ENCODE results near the gene SLC25A15. TPM values are rescaled to one million over a fixed set of nuclear protein-coding genes. Genes with fewer than 3 reads are reported as not detected.
A peak's percentile ranks its signal among the peaks of the same experiment; 100 is the strongest.

SLC25A15 gene
- total RNA-seq (2014; rRNA removed; shearing (Covaris generic)) (24.4 and 29.1 TPM in 2 replicates), polyA plus RNA-seq (2016; fragmentation: Nextera tagmentation; extraction: Ambion mirVana) (12.6 and 12.7 TPM in 2 replicates)

GRCh38 chr13:40789275-40790153, at the start of gene SLC25A15:
Gene SLC25A15 (plus strand): TSS chr13:40789611. CDS start chr13:40793227, 3,616 bp downstream.
- peaks cover 27% of the 10 kb centered on the region for H3F3A ChIP-seq (ENCODE audit: insufficient read depth)
- in situ Hi-C loops (cut with MboI): no loop called here
- H3K36me3 ChIP-seq (ENCODE audit: low read depth): no peaks in the 10 kb centered on the region
- peak within 1 kb of the TSS; percentile 83 for H3K4me3 ChIP-seq
- H3K4me2 ChIP-seq (ENCODE audit: unreplicated experiment): peak within 1 kb of the TSS; percentile 83
- TF ChIP-seq EZH2 (IDR thresholded peaks at IDR 0.05; ENCODE audit: insufficient read depth, poor library complexity, severe bottlenecking) (no peak), EZH2phosphoT487 (IDR thresholded peaks at IDR 0.05; ENCODE audit: insufficient read depth, low read depth) (no peak)
- 0 to 1% methylated on average over 43 to 59 of the region's 101 CpGs for WGBS, 2 experiments (ENCODE audit: low coverage in 1 of 2, low lambda C conversion rate in 2 of 2, missing lambda C conversion rate in 2 of 2)
- peak; percentile 89 for DNase-seq
- no peaks in the 10 kb centered on the region for H3K27me3 ChIP-seq (replicated peaks; ENCODE audit: insufficient read depth)
- peaks cover 17% of the 10 kb centered on the region for H3K4me1 ChIP-seq (ENCODE audit: insufficient read depth)
- H4K20me1 ChIP-seq (ENCODE audit: insufficient read depth): no peaks in the 10 kb centered on the region
- no peaks in the 10 kb centered on the region for H3K9me2 ChIP-seq (ENCODE audit: insufficient read depth)
- H3K79me2 ChIP-seq (ENCODE audit: insufficient read depth): peaks cover 13% of the 10 kb centered on the region
- peak within 1 kb of the TSS; percentile 92 for H2AFZ ChIP-seq
- peak within 1 kb of the TSS; percentile 72 for H3K27ac ChIP-seq
- H3K9me3 ChIP-seq (ENCODE audit: low read depth): no peaks in the 10 kb centered on the region
- H3K9ac ChIP-seq: peak within 1 kb of the TSS; percentile 86

- in situ Hi-C loops (cut with MboI): no loop called here
- no peak overlapping the region for H3K4me3 ChIP-seq
- no peak overlapping the region for H2AFZ ChIP-seq
- H3K4me2 ChIP-seq (ENCODE audit: unreplicated experiment): no peak overlapping the region
- H4K20me1 ChIP-seq (ENCODE audit: insufficient read depth): no peaks in the 10 kb centered on the region
- 91 to 93% methylated on average over 1 of the region's 1 CpG for WGBS, 2 experiments (ENCODE audit: low coverage in 1 of 2, low lambda C conversion rate in 2 of 2, missing lambda C conversion rate in 2 of 2)
- H3K9ac ChIP-seq: no peak overlapping the region
- DNase-seq: peak; percentile 4
- peaks cover 28% of the 10 kb centered on the region; the same call in 1 of the 2 replicates for H3K36me3 ChIP-seq (ENCODE audit: low read depth)
- no peaks in the 10 kb centered on the region for H3K9me2 ChIP-seq (ENCODE audit: insufficient read depth)
- H3F3A ChIP-seq (ENCODE audit: insufficient read depth): no peaks in the 10 kb centered on the region
- no peaks in the 10 kb centered on the region for H3K27me3 ChIP-seq (replicated peaks; ENCODE audit: insufficient read depth)
- H3K9me3 ChIP-seq (ENCODE audit: low read depth): no peaks in the 10 kb centered on the region
- TF ChIP-seq EZH2phosphoT487 (IDR thresholded peaks at IDR 0.05; ENCODE audit: insufficient read depth, low read depth) (no peak), EZH2 (IDR thresholded peaks at IDR 0.05; ENCODE audit: insufficient read depth, poor library complexity, severe bottlenecking) (no peak)
- H3K27ac ChIP-seq: no peak overlapping the region
- H3K4me1 ChIP-seq (ENCODE audit: insufficient read depth): no peaks in the 10 kb centered on the region
- no peaks in the 10 kb centered on the region for H3K79me2 ChIP-seq (ENCODE audit: insufficient read depth)
These were observed 40.1 kb upstream of the SLC25A15 start for GRCh38 chr13:40749327-40749726.

GRCh38 chr13:40755082-40755700, 34.2 kb upstream of the SLC25A15 start:
- Histone ChIP-seq H2AFZ (no peak overlapping the region), H3K4me2 (ENCODE audit: unreplicated experiment) (no peak overlapping the region), H3K36me3 (ENCODE audit: low read depth) (peaks cover 18% of the 10 kb centered on the region; the same call in 1 of the 2 replicates), H3K9me2 (ENCODE audit: insufficient read depth) (no peaks in the 10 kb centered on the region), H3K4me3 (no peak overlapping the region), H3K9ac (no peak overlapping the region), H3K4me1 (ENCODE audit: insufficient read depth) (no peaks in the 10 kb centered on the region), H3K27me3 (replicated peaks; ENCODE audit: insufficient read depth) (no peaks in the 10 kb centered on the region), H4K20me1 (ENCODE audit: insufficient read depth) (no peaks in the 10 kb centered on the region), H3F3A (ENCODE audit: insufficient read depth) (no peaks in the 10 kb centered on the region), H3K79me2 (ENCODE audit: insufficient read depth) (no peaks in the 10 kb centered on the region), H3K27ac (no peak overlapping the region), H3K9me3 (ENCODE audit: low read depth) (no peaks in the 10 kb centered on the region)
- TF ChIP-seq EZH2phosphoT487 (IDR thresholded peaks at IDR 0.05; ENCODE audit: insufficient read depth, low read depth) (no peak), EZH2 (IDR thresholded peaks at IDR 0.05; ENCODE audit: insufficient read depth, poor library complexity, severe bottlenecking) (no peak)
- in situ Hi-C loops (cut with MboI): no loop called here
- DNase-seq: no peak
- WGBS, 2 experiments (ENCODE audit: low coverage in 1 of 2, low lambda C conversion rate in 2 of 2, missing lambda C conversion rate in 2 of 2): 94 to 97% methylated on average over 7 of the region's 7 CpGs

- 46 to 71% methylated on average over 1 of the region's 1 CpG for WGBS, 2 experiments (ENCODE audit: low coverage in 1 of 2, low lambda C conversion rate in 2 of 2, missing lambda C conversion rate in 2 of 2)
These were observed 33.4 kb upstream of the SLC25A15 start for GRCh38 chr13:40756042-40756441.

More at GRCh38 chr13:40756042-40756441, 33.4 kb upstream of the SLC25A15 start:
- Histone ChIP-seq H3K27ac (no peak overlapping the region), H2AFZ (no peak overlapping the region), H3K27me3 (replicated peaks; ENCODE audit: insufficient read depth) (no peaks in the 10 kb centered on the region), H3K4me3 (no peak overlapping the region), H3K9ac (no peak overlapping the region), H3K9me3 (ENCODE audit: low read depth) (no peaks in the 10 kb centered on the region), H4K20me1 (ENCODE audit: insufficient read depth) (no peaks in the 10 kb centered on the region), H3K4me2 (ENCODE audit: unreplicated experiment) (no peak overlapping the region), H3K36me3 (ENCODE audit: low read depth) (peaks cover 24% of the 10 kb centered on the region; the same call in 1 of the 2 replicates), H3K79me2 (ENCODE audit: insufficient read depth) (0 out of 2 replicates have a peak, but pooled peaks cover 4% of the 10 kb centered on the region), H3K9me2 (ENCODE audit: insufficient read depth) (no peaks in the 10 kb centered on the region), H3F3A (ENCODE audit: insufficient read depth) (no peaks in the 10 kb centered on the region), H3K4me1 (ENCODE audit: insufficient read depth) (no peaks in the 10 kb centered on the region)
- DNase-seq: no peak
- TF ChIP-seq EZH2phosphoT487 (IDR thresholded peaks at IDR 0.05; ENCODE audit: insufficient read depth, low read depth): no peak
- in situ Hi-C loops (cut with MboI): no loop called here

Measured in GM23248 (cell line).